ENCODE measurements around the gene TMEM39A.

- TF ChIP-seq CTCF (conservative IDR thresholded peaks at IDR 0.05; ENCODE audit: low read depth, low read length) = no peak
- TF ChIP-seq USF2 (IDR thresholded peaks at IDR 0.05; ENCODE audit: low read depth, low read length) = no peak
- no peak for TF ChIP-seq RCOR1 (IDR thresholded peaks at IDR 0.05; ENCODE audit: insufficient replicate concordance, low read length)
- TF ChIP-seq POLR2A (IDR thresholded peaks at IDR 0.05; ENCODE audit: low read depth, low read length) = no peak
- no peak for TF ChIP-seq RFX5 (IDR thresholded peaks at IDR 0.05; ENCODE audit: low read depth, low read length)
- no peak for TF ChIP-seq BHLHE40 (IDR thresholded peaks at IDR 0.05; ENCODE audit: low read depth, low read length)
- no peak for TF ChIP-seq ELK1 (IDR thresholded peaks at IDR 0.05; ENCODE audit: borderline replicate concordance, low read depth, low read length)
- TF ChIP-seq MAZ (IDR thresholded peaks at IDR 0.05; ENCODE audit: borderline replicate concordance, low read depth, low read length) = no peak
- TF ChIP-seq MAFK (IDR thresholded peaks at IDR 0.05; ENCODE audit: low read depth, low read length) = no peak
- no peak for TF ChIP-seq MXI1 (IDR thresholded peaks at IDR 0.05; ENCODE audit: borderline replicate concordance, low read depth, low read length)
- no peak for TF ChIP-seq CHD1 (IDR thresholded peaks at IDR 0.05; ENCODE audit: low read depth, low read length)
- TF ChIP-seq RAD21 (IDR thresholded peaks at IDR 0.05; ENCODE audit: low read length) = no peak
- TF ChIP-seq FOS (IDR thresholded peaks at IDR 0.05; ENCODE audit: low read depth, low read length) = no peak
These were observed 7.5 kb upstream of the TMEM39A start for GRCh38 chr3:119470866-119471265.

Measured in IMR-90 (cell line).